ENCODE data around the gene TNIK.

- TF ChIP-seq CTCF (IDR thresholded peaks at IDR 0.05) (no peak), EP300 (IDR thresholded peaks at IDR 0.05) (no peak), POLR2A (IDR thresholded peaks at IDR 0.05; ENCODE audit: low read depth) (no peak)
Observed at GRCh38 chr3:171339598-171339997, 120.6 kb downstream of the TNIK start.

Data from esophagus muscularis mucosa (tissue), 4 donors.